GM21526 (cell line): ENCODE measurements around the gene ZDHHC9.
"Not testable (repeated sequence)": the region's sequence is repeated elsewhere in the genome, so short reads cannot be mapped to it uniquely, and the experiment has no call there.

ENCODE experiments used
- ATAC-seq: cut with Tn5 transposase; IDR thresholded peaks from one replicate; pipeline ENCODE4 v1.9.1; 2021; ENCODE audit warnings: moderate library complexity; ENCODE audit not compliant: unreplicated experiment, low FRiP score

The ZDHHC9 gene

DNA sequence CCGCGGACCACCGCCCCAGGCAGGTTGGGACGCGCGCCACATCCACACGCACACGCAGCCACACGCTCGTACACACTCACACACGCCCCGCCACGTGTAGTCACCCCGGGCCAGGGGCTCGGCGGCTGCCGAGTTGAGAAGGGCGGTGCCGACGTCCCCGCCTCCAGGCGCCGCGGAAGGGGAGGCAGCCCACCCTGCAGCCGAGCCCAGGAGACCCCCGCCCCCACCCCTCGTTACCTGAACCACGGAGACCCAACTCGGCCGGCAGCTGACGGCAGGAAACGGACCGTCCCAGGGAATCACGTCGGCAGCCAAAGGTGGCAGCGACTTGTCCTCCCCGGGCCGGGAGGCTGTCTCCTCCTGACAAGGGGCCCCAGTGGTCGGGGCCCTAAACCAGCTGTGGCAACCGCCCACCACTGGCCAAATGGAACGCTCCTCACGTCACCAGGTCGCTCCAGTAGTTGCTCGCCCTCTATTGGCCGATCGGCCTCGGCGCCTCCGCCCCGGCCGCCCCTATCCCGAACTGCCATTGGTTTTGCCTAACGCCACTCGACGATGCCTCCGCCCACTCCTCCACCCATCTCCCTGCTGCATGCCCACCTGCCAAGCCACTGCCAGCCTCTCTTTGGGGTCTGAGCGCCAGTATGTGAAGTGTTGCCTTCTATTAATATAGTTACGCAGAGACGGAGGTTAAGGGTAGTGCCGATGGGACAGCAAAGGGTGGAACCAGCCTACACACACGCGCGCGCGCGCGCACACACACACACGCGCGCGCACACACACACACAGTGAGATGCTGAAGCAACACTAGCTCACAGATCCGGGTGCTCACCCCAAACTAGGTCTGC, at the start of gene ZDHHC9:
Gene ZDHHC9 (minus strand): TSS at position 428 of the 848 bp plus-strand sequence. CDS start 1,941 bp downstream, outside the sequence.
- ATAC-seq, result peak; percentile 97

GRCh38 chrX:129877401-129877800, 33.7 kb upstream of the ZDHHC9 start:
- no peak for ATAC-seq

GRCh38 chrX:129876771-129877305, 33.2 kb upstream of the ZDHHC9 start:
- ATAC-seq, result no peak

GRCh38 chrX:129875669-129876068, 32.0 kb upstream of the ZDHHC9 start:
- ATAC-seq, result no peak

- ATAC-seq, result no peak
These were observed 28.8 kb upstream of the ZDHHC9 start for GRCh38 chrX:129872524-129872923.

DNA sequence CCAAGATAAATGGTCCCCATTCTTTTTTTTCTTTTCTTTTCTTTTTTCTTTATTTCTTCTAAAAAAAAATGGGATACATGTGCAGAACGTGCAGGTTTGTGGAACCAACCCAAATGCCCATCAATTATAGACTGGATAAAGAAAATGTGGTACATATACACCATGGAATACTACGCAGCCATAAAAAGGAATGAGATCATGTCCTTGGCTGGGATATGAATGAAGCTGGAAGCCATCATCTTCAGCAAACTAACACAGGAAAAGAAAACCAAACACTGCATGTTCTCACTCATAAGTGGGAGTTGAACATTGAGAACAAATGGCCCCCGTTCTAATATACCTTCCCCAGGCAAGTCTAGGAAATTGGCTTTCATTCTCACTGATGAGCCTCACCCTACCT, 22.6 kb upstream of the ZDHHC9 start:
- not testable (repeated sequence) for ATAC-seq

DNA sequence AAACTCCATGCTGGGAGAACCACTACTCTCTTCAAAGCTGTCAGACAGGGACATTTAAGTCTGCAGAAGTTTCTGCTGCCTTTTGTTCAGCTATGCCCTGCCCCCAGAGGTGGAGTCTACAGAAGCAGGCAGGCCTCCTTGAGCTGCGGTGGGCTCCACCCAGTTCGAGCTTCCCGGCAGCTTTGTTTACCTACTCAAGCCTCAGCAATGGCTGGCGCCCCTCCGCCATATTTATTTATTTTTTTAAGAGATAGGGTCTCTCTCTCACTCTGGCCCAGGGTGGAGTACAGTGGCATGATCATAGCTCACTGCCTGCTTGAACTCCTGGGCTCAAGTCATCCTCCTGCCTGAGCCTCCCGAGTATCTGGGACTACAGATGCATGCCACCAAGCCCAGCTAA, 15.4 kb upstream of the ZDHHC9 start:
- not testable (repeated sequence) for ATAC-seq

DNA sequence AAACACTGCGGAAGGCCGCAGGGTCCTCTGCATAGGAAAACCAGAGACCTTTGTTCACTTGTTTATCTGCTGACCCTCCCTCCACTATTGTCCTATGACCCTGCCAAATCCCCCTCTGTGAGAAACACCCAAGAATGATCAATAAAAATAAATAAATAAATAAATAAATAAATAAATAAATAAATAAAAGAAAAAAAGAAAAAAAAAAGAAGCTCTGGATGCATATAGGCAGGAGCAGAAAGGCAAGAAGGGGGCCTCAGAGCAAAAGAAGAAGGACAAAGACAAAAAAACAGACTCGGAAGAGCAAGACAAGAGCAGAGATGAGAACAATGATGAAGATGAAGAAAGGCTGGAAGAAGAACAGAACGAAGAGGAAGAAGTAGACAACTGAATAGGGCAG, 8.1 kb upstream of the ZDHHC9 start:
- ATAC-seq, result not testable (repeated sequence)

DNA sequence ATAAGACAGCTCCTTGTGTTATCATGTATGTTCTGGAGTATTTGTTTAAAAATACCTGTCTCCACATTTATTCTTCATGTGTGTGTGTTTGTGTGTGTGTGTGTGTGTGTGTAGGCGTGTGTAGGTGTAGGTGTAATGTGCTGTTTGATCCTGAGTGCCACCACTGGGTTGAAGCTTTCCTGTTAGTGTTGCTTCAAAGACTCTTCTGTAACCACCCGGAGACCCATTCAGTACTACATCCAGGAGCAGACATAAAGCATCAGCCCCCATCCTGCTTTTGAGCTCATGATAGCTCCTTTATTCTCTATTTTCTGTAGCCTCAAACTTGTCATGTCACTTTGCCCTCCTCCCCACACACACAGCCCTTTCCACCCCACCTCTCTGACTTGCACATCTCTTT, 3.0 kb upstream of the ZDHHC9 start:
- no peak for ATAC-seq

- no peak for ATAC-seq
These were observed 2.0 kb upstream of the ZDHHC9 start for GRCh38 chrX:129845616-129846190.

- ATAC-seq, result no peak
These were observed 552 bp downstream of the ZDHHC9 start for GRCh38 chrX:129843209-129843458.

- no peak for ATAC-seq
These were observed 1.0 kb downstream of the ZDHHC9 start for GRCh38 chrX:129842510-129843208.

GRCh38 chrX:129840344-129840743, 3.3 kb downstream of the ZDHHC9 start:
- ATAC-seq, result no peak

DNA sequence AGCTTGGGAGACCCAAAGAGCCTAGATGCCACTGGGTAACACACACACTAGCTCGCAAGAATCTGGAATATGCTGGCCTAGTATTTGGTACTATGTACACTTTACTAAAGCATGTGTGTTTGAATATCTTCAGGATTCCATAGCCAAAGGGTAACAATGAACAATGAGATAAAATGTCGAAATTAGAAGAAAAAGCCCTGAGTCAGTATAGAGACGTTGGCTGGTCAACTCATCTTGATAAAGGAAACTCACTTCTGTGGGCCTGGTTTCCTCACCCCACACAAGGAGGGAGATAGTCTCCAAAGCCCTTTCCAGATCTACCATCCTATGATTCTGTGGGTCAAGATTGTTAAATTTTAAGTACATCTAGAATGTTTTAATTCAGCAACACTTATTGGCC, 6.9 kb downstream of the ZDHHC9 start:
- ATAC-seq, result no peak

GRCh38 chrX:129833153-129833990, 10.3 kb downstream of the ZDHHC9 start:
- ATAC-seq, result no peak

DNA sequence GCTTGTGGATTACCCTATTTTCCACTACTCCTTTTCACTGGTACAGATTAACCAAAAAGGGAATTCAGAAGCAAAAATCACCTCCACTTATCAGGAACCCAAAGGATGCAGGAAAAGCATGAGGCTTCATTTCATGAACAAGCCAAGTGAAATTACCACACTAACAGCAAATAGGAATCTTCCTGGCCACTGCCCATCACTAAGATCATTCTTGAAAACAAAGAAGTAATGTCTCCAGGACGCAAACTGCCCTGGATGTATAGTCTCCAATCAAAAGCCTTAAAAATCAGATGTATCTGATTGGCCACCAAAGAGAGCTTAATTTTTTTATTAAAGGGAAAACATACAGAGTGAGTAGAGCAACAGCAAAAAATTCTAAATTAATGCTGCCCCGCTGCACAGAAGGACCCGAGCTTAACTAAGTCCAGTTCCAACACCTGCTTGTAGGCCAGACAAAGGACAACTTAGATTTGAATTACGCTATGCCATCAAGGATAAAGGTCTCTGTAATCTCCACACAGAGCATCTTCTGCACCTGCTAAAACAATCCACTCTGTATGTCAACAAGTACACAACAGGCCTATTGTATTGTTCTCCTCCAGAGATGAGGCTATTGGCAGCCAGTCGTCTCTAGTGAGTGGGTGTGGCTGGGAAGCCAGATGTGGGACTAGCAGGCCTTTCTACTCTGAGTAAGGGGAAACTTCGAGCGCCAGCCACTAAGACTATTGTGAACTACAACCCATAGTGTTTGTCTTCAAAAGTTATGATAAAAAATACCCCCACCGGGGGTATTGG, 12.4 kb downstream of the ZDHHC9 start:
- no peak for ATAC-seq

GRCh38 chrX:129830494-129830893, 13.2 kb downstream of the ZDHHC9 start:
- no peak for ATAC-seq

DNA sequence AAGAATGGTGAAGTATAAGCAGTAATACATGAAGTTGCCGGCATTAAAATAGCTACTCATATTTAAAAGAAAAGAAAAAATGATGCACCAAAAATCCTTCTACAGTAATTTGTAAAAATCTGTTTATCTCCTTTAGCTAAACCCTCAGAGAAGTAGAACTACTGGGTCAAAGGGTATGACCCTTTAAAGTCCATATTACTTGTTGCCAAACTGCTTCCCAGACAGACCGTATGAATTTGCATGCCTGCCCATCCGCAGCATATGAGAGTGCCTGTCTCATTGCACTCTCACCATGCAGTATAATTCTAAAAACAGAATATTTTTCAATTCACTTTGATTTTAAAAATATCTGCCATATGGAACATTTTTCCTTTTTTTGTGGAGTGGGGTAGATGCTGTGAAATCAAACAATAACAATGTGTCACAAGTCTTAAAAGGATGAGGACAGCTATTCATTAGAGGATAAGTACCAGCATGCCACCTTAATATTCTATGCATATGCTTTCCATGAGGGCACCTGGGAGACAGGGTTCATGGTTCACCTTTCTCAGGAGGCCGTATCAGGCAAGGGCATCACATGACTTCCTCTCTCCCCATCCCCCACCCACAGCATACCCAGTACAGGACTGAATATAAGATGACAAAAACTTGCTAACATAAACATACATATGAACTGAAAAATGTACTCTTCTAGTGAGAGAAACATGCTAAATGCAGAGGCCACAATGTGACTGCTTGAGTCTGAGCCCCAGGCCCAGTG, 17.8 kb downstream of the ZDHHC9 start:
- no peak for ATAC-seq

DNA sequence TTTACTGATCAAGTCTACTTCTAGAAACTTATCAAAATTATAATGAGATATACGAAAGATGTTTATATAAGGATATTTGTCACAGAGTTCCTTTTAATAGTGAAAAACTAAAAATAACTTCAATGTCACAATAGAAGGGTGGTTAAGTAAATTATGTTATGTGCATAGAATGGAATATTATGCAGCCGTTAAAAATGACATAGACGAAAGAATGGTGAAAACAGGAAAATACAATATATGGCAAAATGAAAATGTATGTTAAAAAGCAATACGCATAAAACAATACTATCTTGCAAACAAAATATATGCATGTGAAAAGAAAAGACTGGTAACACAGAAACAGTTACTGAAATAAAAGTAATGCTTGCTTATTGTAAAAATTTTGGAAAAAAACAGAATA, 19.1 kb downstream of the ZDHHC9 start:
- ATAC-seq, result no peak
